LHCN-M2 (cell line): Measurements from ENCODE around the gene TSPEAR. TPM values are rescaled to one million over a fixed set of nuclear protein-coding genes. Genes with fewer than 3 reads are reported as not detected.
"Not testable (repeated sequence)": the region's sequence is repeated elsewhere in the genome, so short reads cannot be mapped to it uniquely, and the experiment has no call there.

ENCODE experiments used
- DNase-seq: peaks from one replicate; pipeline ENCODE4 v3.0.0-alpha.2; 2012; ENCODE audit warnings: low read depth
- total RNA-seq: library from RNA; depleted of rRNA; stranded (reverse); fragments of >200 nt; gene quantifications from 2 replicates; pipeline ENCODE4 v1.2.3, GENCODE V29; 2014

Gene TSPEAR
- total RNA-seq, 1 experiment from 2014 or later, result not detected

GRCh38 chr21:44573630-44574456 is 137.5 kb downstream of the TSPEAR start, which contains the start of gene KRTAP10-4:
TSS of gene KRTAP10-4 (plus strand) at chr21:44573729. CDS start at chr21:44573759, 30 bp downstream.
- not testable (repeated sequence) for DNase-seq

- DNase-seq, result peak; percentile 9
Measured at GRCh38 chr21:44572959-44573583, 138.3 kb downstream of the TSPEAR start.

- no peak for DNase-seq
Measured at GRCh38 chr21:44571844-44572782, 139.3 kb downstream of the TSPEAR start.

GRCh38 chr21:44571296-44571695 is 140.1 kb downstream of the TSPEAR start:
- DNase-seq, result no peak

DNA sequence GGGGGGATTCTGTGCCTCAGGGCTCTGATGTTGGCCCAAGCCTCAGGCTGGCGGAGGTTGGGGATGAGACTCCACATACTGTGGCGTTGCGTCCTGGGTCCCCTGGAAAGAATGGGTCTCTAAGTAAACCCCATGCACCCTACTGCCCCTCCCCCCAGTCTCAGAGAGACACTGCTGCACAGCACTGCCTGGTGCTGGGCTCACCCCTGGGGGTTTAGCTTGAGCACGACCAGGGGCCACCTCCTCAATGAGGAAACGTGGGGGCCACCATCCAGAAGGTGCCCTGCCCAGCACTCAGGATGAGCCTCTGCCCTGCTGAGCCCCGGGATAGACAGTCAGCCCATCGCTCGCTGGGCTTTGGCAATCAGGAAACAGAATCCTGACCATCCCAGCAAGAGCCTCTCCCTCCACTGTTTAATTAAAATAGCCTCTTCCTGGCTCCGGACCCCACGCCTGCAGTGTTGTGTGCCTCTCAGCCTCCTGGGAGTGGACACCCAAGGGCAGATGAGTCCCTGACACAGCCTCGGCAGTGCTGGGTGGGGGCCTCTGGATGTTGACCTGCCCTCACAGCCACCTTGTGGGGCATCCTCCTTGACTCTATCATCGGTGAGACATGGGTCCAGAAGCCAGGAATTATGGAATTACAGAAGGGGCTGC is 141.4 kb downstream of the TSPEAR start:
- no peak for DNase-seq

- no peak for DNase-seq
Measured at GRCh38 chr21:44568667-44569556, 142.5 kb downstream of the TSPEAR start.

- DNase-seq, result no peak
Measured at GRCh38 chr21:44568261-44568660, 143.1 kb downstream of the TSPEAR start.

DNA sequence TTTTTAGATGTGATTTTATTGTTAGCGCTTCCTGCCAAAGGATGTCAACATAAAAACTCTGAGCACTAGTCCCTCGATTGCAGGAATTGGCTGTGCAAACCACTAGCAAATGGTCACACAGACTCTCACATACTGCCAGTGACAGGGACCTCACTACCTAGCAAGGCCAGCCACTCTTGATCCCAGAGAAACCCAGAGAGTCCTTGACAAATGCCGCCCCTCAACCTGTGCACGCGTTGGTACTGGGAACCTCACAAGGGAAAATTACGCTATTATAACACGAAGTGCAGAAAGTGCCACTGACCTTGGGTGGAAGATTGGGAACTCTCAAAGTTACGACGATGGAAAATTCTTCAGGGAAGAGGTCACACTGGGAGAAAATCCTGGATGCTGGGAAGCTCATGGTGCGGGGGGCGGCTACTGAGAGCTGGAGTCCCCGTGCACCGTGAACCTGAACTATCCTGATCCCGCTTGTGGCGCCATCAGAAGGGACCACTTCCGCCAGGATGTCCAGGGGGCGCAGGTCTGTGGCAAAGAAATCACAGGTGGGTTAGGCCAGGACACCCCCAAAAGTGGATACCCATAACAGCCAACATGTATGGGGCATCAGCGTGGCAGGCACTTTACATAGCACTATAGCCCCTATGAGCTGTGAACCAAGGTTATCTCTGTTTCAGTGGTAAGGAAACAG is 143.7 kb downstream of the TSPEAR start:
- no peak for DNase-seq

DNA sequence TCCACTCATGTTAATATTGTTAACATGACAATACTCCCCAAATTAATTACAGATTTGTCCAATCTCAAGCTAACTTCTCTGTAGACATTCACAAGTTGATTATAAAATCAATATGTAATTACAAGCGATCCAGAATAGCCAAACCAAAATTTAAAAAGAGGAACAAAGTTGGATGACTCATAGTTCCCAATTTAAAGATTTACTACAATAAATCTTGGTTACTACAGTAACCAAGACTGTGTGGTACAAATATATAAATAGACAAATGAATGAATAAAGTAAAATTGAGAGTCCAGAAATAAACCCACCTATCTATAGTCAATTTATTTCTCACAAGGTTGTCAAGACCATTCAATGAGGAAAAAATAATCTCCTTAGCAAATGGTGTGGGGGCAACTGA is 145.0 kb downstream of the TSPEAR start:
- DNase-seq, result no peak

- DNase-seq, result no peak
Measured at GRCh38 chr21:44564886-44565598, 146.3 kb downstream of the TSPEAR start.

GRCh38 chr21:44564099-44564498 is 147.3 kb downstream of the TSPEAR start:
- no peak for DNase-seq

- DNase-seq, result no peak
Measured at GRCh38 chr21:44558695-44559094, 152.7 kb downstream of the TSPEAR start, which contains the start of gene KRTAP10-3. TSS of gene KRTAP10-3 (minus strand) at chr21:44558795. CDS start at chr21:44558715, 80 bp downstream.

GRCh38 chr21:44558329-44558675 is 153.1 kb downstream of the TSPEAR start:
- not testable (repeated sequence) for DNase-seq

GRCh38 chr21:44557491-44558328 is 153.7 kb downstream of the TSPEAR start:
- DNase-seq, result no peak

- no peak for DNase-seq
Measured at GRCh38 chr21:44556879-44557278, 154.5 kb downstream of the TSPEAR start.

- DNase-seq, result no peak
Measured at GRCh38 chr21:44555200-44555875, 156.0 kb downstream of the TSPEAR start.

- no peak for DNase-seq
Measured at GRCh38 chr21:44552681-44553080, 158.7 kb downstream of the TSPEAR start.
